ENCODE results near the gene ERVK3-1. TPM values are rescaled to one million over a fixed set of nuclear protein-coding genes. Genes with fewer than 3 reads are reported as not detected.
A peak's percentile ranks its signal among the peaks of the same experiment; 100 is the strongest.

ERVK3-1 gene
- total and polyA plus RNA-seq, 2 of the 13 experiments (the other 11 are each of a cell fraction or from before 2014, with no cell fraction given), result 28.5 to 38.7 TPM

DNA sequence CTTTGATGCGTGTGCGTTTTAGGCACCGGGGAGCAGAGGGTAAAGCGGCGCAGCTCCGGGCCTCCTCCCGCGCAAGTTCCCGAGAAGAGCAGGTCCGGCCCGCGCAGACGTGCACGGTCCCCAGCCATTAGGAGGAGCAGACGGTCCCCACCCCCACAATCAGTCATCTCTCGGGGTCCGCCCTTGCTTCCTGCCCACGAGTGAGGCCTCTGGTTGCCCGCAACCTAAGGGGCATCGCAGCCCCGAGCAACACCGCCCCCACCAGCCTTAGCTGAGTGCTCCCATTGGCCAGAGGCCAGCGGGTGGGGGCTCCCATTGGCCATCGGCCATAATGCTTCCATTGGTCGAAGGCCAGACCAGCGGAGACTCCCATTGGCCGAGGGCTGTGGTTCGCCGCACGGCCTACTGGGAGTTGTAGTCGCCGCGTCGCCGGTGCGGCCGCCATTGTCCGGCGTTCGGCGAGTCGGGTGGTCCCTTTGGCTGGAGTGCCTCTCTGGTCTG is 26.6 kb upstream of the ERVK3-1 start, which contains the start of gene ZNF8 (continued):
- TF ChIP-seq, protein P1, sequence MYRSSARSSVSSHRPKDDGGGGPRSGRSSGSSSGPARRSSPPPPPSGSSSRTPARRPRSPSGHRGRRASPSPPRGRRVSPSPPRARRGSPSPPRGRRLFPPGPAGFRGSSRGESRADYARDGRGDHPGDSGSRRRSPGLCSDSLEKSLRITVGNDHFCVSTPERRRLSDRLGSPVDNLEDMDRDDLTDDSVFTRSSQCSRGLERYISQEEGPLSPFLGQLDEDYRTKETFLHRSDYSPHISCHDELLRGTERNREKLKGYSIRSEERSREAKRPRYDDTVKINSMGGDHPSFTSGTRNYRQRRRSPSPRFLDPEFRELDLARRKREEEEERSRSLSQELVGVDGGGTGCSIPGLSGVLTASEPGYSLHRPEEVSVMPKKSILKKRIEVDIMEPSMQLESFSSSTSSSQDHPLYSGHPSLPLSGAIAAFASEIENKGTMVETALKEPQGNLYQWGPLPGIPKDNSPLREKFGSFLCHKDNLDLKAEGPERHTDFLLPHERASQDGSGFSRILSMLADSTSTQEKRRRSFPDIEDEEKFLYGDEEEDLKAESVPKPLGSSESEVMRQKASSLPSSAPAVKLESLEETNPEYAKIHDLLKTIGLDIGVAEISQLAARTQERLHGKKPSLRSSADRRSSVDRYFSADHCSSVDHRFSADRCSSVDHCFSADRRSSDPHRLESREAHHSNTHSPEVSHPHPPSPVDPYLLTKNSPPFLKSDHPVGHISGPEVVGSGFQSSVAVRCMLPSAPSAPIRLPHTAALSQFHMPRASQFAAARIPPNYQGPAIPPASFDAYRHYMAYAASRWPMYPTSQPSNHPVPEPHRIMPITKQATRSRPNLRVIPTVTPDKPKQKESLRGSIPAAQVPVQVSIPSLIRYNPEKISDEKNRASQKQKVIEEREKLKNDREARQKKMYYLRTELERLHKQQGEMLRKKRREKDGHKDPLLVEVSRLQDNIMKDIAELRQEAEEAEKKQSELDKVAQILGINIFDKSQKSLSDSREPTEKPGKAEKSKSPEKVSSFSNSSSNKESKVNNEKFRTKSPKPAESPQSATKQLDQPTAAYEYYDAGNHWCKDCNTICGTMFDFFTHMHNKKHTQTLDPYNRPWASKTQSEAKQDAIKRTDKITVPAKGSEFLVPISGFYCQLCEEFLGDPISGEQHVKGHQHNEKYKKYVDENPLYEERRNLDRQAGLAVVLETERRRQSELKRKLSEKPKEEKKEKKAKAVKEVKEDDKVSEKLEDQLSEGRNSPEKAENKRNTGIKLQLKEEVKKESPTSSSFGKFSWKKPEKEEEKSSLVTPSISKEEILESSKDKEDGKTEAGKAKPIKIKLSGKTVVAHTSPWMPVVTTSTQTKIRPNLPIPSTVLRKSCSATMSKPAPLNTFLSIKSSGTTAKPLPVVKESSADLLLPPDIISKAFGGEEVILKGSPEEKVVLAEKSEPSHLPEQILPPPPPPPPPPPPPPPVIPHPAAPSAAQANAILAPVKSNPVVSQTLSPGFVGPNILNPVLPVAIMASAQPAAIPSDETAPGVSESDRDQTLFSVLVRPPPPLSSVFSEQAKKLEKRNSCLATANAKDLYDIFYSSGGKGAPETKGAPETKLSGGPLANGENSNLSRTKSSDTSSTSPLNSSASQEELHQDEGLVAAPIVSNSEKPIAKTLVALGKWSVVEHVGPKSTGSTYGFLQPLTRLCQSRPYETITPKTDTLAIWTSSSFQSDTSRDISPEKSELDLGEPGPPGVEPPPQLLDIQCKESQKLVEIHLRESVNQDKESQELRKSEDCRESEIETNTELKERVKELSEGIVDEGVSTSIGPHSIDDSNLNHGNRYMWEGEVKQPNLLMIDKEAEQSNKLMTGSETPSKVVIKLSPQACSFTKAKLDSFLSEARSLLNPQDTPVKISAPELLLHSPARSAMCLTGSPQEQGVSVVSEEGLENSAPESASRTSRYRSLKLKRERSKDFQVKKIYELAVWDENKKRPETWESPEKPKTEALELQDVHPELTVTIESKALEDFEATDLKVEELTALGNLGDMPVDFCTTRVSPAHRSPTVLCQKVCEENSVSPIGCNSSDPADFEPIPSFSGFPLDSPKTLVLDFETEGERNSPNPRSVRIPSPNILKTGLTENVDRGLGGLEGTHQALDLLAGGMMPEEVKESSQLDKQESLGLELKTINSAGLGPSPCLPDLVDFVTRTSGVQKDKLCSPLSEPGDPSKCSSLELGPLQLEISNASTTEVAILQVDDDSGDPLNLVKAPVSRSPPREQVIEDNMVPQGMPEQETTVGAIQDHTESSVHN (CRISPR knock-in tag; IDR thresholded peaks at IDR 0.05), result peak; percentile 45; the same call in 1 of the 2 replicates
- TF ChIP-seq, protein P2, sequence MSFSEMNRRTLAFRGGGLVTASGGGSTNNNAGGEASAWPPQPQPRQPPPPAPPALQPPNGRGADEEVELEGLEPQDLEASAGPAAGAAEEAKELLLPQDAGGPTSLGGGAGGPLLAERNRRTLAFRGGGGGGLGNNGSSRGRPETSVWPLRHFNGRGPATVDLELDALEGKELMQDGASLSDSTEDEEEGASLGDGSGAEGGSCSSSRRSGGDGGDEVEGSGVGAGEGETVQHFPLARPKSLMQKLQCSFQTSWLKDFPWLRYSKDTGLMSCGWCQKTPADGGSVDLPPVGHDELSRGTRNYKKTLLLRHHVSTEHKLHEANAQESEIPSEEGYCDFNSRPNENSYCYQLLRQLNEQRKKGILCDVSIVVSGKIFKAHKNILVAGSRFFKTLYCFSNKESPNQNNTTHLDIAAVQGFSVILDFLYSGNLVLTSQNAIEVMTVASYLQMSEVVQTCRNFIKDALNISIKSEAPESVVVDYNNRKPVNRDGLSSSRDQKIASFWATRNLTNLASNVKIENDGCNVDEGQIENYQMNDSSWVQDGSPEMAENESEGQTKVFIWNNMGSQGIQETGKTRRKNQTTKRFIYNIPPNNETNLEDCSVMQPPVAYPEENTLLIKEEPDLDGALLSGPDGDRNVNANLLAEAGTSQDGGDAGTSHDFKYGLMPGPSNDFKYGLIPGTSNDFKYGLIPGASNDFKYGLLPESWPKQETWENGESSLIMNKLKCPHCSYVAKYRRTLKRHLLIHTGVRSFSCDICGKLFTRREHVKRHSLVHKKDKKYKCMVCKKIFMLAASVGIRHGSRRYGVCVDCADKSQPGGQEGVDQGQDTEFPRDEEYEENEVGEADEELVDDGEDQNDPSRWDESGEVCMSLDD (CRISPR knock-in tag; IDR thresholded peaks at IDR 0.05; ENCODE audit: borderline replicate concordance), result no peak
- TF ChIP-seq CCAR2 (optimal IDR thresholded peaks at IDR 0.05; ENCODE audit: low read depth, low read length) (no peak), SIX1 (CRISPR knock-in tag; IDR thresholded peaks at IDR 0.05; ENCODE audit: borderline replicate concordance) (no peak), ZNF383 (CRISPR knock-in tag; IDR thresholded peaks at IDR 0.05; ENCODE audit: borderline replicate concordance) (peak; percentile 8; the same call in 1 of the 2 replicates), KDM3A (CRISPR knock-in tag; IDR thresholded peaks at IDR 0.05; ENCODE audit: low read depth) (peak; percentile 25; the same call in 1 of the 2 replicates), HHEX (CRISPR knock-in tag; IDR thresholded peaks at IDR 0.05) (no peak), GATAD1 (CRISPR knock-in tag; IDR thresholded peaks at IDR 0.05) (peak; percentile 74), NRL (CRISPR knock-in tag; IDR thresholded peaks at IDR 0.05; ENCODE audit: borderline replicate concordance) (no peak), SMAD9 (CRISPR knock-in tag; IDR thresholded peaks at IDR 0.05) (no peak), RFX3 (CRISPR knock-in tag; IDR thresholded peaks at IDR 0.05) (no peak), ZNF337 (CRISPR knock-in tag; IDR thresholded peaks at IDR 0.05; ENCODE audit: borderline replicate concordance, low read depth) (no peak), ZSCAN25 (CRISPR knock-in tag; IDR thresholded peaks at IDR 0.05) (no peak)
- TF ChIP-seq, protein P3, sequence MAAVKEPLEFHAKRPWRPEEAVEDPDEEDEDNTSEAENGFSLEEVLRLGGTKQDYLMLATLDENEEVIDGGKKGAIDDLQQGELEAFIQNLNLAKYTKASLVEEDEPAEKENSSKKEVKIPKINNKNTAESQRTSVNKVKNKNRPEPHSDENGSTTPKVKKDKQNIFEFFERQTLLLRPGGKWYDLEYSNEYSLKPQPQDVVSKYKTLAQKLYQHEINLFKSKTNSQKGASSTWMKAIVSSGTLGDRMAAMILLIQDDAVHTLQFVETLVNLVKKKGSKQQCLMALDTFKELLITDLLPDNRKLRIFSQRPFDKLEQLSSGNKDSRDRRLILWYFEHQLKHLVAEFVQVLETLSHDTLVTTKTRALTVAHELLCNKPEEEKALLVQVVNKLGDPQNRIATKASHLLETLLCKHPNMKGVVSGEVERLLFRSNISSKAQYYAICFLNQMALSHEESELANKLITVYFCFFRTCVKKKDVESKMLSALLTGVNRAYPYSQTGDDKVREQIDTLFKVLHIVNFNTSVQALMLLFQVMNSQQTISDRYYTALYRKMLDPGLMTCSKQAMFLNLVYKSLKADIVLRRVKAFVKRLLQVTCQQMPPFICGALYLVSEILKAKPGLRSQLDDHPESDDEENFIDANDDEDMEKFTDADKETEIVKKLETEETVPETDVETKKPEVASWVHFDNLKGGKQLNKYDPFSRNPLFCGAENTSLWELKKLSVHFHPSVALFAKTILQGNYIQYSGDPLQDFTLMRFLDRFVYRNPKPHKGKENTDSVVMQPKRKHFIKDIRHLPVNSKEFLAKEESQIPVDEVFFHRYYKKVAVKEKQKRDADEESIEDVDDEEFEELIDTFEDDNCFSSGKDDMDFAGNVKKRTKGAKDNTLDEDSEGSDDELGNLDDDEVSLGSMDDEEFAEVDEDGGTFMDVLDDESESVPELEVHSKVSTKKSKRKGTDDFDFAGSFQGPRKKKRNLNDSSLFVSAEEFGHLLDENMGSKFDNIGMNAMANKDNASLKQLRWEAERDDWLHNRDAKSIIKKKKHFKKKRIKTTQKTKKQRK (IDR thresholded peaks at IDR 0.05; ENCODE audit: low read length), result no peak
- TF ChIP-seq, protein P4, sequence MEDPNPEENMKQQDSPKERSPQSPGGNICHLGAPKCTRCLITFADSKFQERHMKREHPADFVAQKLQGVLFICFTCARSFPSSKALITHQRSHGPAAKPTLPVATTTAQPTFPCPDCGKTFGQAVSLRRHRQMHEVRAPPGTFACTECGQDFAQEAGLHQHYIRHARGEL (CRISPR knock-in tag; IDR thresholded peaks at IDR 0.05), result no peak
